ENCODE measurements around the gene PLD4.

The PLD4 gene

GRCh38 chr14:104925214-104925854, 655 bp downstream of the PLD4 start:
- H2AFZ ChIP-seq (ENCODE audit: low read depth, low read length) = no peak overlapping the region
- DNase-seq (no peak), ATAC-seq (ENCODE audit: insufficient read depth, low read depth) (no peak)
- H3K9ac ChIP-seq (ENCODE audit: low read depth, low read length) = no peak overlapping the region
- H3K27me3 ChIP-seq (ENCODE audit: insufficient read depth, low read length, poor library complexity) = no peaks in the 10 kb centered on the region
- no peaks in the 10 kb centered on the region for H3K9me3 ChIP-seq (ENCODE audit: insufficient read depth, low read length, severe bottlenecking)
- TF ChIP-seq CTCF (IDR thresholded peaks at IDR 0.05; ENCODE audit: borderline replicate concordance, extremely low read depth, low read length, poor library complexity, severe bottlenecking) (no peak), EZH2 (IDR thresholded peaks at IDR 0.05; ENCODE audit: borderline replicate concordance, low read depth, low read length, severe bottlenecking) (no peak)
- no peaks in the 10 kb centered on the region for H3K79me2 ChIP-seq (ENCODE audit: insufficient read depth, low read length)
- H3K4me3 ChIP-seq (ENCODE audit: low read depth in 1 of 2, low read length in 2 of 2) = no peak overlapping the region
- no peak overlapping the region for H3K4me2 ChIP-seq (ENCODE audit: insufficient read depth, low read length)
- no peak overlapping the region for H3K27ac ChIP-seq (ENCODE audit: low read length)
- H3K4me1 ChIP-seq (ENCODE audit: insufficient read depth, low read length) = no peaks in the 10 kb centered on the region
- no peaks in the 10 kb centered on the region for H3K36me3 ChIP-seq (ENCODE audit: insufficient read depth, low read length)
- no peaks in the 10 kb centered on the region; the same call in 1 of the 2 replicates for H4K20me1 ChIP-seq (ENCODE audit: insufficient read depth, low read length)

GRCh38 chr14:104925855-104926609, 1.4 kb downstream of the PLD4 start:
- H3K36me3 ChIP-seq (ENCODE audit: insufficient read depth, low read length) = no peaks in the 10 kb centered on the region
- H3K79me2 ChIP-seq (ENCODE audit: insufficient read depth, low read length) = no peaks in the 10 kb centered on the region
- H3K4me1 ChIP-seq (ENCODE audit: insufficient read depth, low read length) = no peaks in the 10 kb centered on the region
- no peaks in the 10 kb centered on the region for H3K27me3 ChIP-seq (ENCODE audit: insufficient read depth, low read length, poor library complexity)
- ATAC-seq (ENCODE audit: insufficient read depth, low read depth) (no peak), DNase-seq (no peak)
- no peak for TF ChIP-seq EZH2 (IDR thresholded peaks at IDR 0.05; ENCODE audit: borderline replicate concordance, low read depth, low read length, severe bottlenecking)
- no peak for TF ChIP-seq CTCF (IDR thresholded peaks at IDR 0.05; ENCODE audit: borderline replicate concordance, extremely low read depth, low read length, poor library complexity, severe bottlenecking)
- H3K9me3 ChIP-seq (ENCODE audit: insufficient read depth, low read length, severe bottlenecking) = no peaks in the 10 kb centered on the region
- no peak overlapping the region for H3K4me2 ChIP-seq (ENCODE audit: insufficient read depth, low read length)
- H2AFZ ChIP-seq (ENCODE audit: low read depth, low read length) = no peak overlapping the region
- no peaks in the 10 kb centered on the region; the same call in 1 of the 2 replicates for H4K20me1 ChIP-seq (ENCODE audit: insufficient read depth, low read length)
- no peak overlapping the region for H3K4me3 ChIP-seq (ENCODE audit: low read depth in 1 of 2, low read length in 2 of 2)
- H3K27ac ChIP-seq (ENCODE audit: low read length) = no peak overlapping the region
- no peak overlapping the region for H3K9ac ChIP-seq (ENCODE audit: low read depth, low read length)

- Histone ChIP-seq H3K27ac (ENCODE audit: low read length) (no peak overlapping the region), H3K9me3 (ENCODE audit: insufficient read depth, low read length, severe bottlenecking) (no peaks in the 10 kb centered on the region), H3K4me3 (ENCODE audit: low read depth in 1 of 2, low read length in 2 of 2) (no peak overlapping the region), H3K36me3 (ENCODE audit: insufficient read depth, low read length) (no peaks in the 10 kb centered on the region), H4K20me1 (ENCODE audit: insufficient read depth, low read length) (no peaks in the 10 kb centered on the region; the same call in 1 of the 2 replicates), H2AFZ (ENCODE audit: low read depth, low read length) (no peak overlapping the region), H3K4me2 (ENCODE audit: insufficient read depth, low read length) (no peak overlapping the region), H3K4me1 (ENCODE audit: insufficient read depth, low read length) (no peaks in the 10 kb centered on the region), H3K9ac (ENCODE audit: low read depth, low read length) (no peak overlapping the region), H3K79me2 (ENCODE audit: insufficient read depth, low read length) (no peaks in the 10 kb centered on the region), H3K27me3 (ENCODE audit: insufficient read depth, low read length, poor library complexity) (no peaks in the 10 kb centered on the region)
- DNase-seq (no peak), ATAC-seq (ENCODE audit: insufficient read depth, low read depth) (no peak)
- TF ChIP-seq CTCF (IDR thresholded peaks at IDR 0.05; ENCODE audit: borderline replicate concordance, extremely low read depth, low read length, poor library complexity, severe bottlenecking) (no peak), EZH2 (IDR thresholded peaks at IDR 0.05; ENCODE audit: borderline replicate concordance, low read depth, low read length, severe bottlenecking) (no peak)
Observed at GRCh38 chr14:104926619-104927431, 2.1 kb downstream of the PLD4 start.
